OCI-M1 (cell line): ENCODE measurements around the gene HOXD13.

ENCODE experiments used
- DNase-seq: peaks from one replicate; lab custom pipeline; 2025; lab: John Stamatoyannopoulos, UW

Gene HOXD13

DNA sequence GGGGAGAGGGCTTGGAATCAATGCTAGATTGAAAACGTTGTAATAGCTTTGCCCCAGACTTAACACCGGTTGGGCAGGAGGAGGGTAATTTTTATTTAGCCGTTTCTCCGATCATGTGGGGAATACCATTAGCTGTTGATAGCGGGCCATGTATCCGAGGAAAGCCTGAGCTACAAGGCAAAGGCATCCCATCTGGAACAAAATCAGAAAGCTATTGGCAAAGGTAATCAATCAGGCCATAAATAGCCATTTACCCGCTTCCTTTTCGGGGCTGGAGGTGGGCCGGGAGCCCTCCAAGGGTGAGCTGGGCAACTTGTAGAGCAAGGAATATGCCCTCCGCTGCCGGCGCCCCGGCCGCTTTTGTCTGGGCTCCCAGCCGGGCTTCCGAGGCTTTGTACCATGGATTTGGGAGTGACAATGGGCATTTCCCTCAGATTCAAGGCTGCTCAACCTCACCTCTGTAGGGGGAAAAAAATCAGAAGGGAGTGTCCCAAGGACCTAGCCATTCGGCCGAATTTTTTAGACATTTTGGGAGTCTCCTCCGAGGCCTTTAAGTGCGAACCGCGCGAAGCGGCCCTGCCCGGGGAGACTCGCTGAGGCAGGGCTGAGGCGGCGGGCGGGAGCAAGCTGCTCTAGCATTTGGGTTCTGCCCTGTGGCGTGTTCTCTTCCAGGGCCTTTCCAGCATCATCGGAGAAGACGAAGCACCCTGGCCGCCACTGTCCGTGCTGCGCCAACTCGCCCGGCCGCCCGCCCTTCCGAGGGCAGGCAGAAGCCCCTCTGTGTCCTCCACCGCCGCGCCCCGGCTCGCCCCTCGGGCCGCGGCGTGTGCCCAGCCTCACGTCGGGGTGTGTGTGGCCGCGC, 28.9 kb downstream of the HOXD13 start:
- no peak for DNase-seq

DNA sequence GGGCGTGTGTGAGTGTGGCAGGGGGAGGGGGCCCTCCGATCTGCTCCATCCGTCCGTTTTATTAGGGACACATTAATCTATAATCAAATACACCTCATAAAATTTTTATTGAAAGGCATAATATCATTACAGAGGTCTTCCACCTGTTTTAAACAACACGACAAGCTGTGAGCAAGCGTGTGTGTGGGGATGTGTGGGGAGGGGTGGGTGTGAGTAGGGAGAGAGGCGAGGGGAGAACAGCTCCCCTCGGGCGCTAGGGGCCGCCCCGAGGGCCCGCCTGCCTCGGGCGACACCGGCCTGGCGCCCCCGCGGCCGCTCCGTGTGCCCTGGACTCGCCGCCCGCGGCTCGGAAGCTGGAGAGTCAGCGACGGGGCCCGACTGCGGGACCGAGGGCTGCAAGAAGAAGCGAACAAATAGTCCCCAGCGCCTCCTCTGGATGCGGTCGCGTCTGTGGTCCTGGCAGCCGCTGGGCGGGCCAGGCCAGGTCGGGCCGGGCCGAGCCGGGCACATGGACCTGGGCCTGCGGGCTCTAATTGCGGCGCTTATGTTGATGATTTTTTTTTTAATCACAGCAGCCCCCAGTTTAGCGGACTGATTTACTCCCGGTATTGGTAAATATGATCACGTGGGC, 29.6 kb downstream of the HOXD13 start:
- DNase-seq: no peak

DNA sequence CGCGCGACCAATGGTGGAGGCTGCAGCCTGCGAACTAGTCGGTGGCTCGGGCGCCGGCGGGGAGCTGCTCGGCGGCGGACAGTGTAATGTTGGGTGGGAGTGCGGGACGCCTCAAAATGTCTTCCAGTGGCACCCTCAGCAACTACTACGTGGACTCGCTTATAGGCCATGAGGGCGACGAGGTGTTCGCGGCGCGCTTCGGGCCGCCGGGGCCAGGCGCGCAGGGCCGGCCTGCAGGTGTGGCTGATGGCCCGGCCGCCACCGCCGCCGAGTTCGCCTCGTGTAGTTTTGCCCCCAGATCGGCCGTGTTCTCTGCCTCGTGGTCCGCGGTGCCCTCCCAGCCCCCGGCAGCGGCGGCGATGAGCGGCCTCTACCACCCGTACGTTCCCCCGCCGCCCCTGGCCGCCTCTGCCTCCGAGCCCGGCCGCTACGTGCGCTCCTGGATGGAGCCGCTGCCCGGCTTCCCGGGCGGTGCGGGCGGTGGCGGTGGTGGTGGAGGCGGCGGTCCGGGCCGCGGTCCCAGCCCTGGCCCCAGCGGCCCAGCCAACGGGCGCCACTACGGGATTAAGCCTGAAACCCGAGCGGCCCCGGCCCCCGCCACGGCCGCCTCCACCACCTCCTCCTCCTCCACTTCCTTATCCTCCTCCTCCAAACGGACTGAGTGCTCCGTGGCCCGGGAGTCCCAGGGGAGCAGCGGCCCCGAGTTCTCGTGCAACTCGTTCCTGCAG, 30.3 kb downstream of the HOXD13 start, which contains the start of gene HOXD9:
TSS of gene HOXD9 (plus strand) at position 37 of the 728 bp plus-strand sequence. CDS start at position 87, 50 bp downstream.
- no peak for DNase-seq

DNA sequence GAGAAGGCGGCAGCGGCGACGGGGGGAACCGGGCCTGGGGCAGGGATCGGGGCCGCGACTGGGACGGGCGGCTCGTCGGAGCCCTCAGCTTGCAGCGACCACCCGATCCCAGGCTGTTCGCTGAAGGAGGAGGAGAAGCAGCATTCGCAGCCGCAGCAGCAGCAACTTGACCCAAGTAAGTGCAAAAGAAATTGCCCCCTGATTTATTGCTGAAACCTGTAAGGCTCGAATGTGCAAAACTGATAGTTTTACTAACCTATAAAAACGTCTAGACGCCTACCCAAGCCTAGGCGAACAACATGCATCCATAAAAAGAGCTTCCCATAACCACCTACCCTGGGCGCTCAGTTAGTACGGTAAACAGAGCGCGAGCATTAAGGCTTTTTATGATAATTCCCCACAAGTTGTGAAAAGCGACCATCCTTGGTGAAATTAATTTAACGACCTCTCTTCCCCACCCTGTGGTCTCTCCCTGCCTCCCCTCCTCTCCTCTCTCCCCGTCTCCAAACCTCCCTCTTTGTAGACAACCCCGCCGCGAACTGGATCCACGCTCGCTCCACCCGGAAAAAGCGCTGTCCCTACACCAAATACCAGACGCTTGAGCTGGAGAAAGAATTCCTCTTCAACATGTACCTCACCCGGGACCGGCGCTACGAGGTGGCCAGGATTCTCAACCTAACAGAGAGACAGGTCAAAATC, 31.0 kb downstream of the HOXD13 start:
- DNase-seq: no peak

DNA sequence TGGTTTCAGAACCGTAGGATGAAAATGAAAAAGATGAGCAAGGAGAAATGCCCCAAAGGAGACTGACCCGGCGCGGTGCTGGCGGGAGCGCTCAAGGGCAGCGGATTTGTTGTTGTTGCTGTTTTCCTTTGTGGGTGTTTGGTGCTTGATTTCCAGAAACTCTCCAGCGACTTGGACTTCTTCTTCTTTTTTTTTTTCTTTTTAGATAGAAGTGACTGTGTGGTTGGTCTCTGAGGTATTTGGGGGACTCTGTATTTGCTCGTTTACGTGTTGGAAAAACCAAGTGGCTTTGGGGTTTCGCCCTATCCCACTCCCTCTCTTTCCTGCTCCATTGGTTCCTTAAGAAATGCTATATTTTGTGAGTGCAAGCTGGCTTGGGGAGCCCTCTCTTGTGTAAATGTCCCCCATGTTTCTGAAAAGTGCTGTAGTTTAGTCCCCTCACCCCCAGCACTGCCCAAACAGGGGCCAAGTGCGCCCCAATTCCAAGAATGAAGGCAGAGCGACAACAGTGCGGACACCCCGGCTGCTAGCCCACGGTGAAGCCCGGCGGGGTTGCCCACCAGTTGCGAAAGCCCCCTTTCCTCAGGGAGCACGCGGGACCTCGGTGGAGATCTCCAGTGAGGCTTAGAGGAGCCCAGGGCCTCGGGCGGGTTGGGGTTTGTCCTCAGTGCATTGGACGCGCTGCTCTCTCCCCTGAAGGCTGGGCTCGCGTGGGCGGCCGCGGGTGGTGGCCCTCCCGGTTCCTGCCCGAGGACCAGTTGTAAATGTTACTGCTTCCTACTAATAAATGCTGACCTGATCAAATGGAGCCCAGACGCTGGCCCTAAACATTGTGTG, 31.8 kb downstream of the HOXD13 start:
- no peak for DNase-seq

DNA sequence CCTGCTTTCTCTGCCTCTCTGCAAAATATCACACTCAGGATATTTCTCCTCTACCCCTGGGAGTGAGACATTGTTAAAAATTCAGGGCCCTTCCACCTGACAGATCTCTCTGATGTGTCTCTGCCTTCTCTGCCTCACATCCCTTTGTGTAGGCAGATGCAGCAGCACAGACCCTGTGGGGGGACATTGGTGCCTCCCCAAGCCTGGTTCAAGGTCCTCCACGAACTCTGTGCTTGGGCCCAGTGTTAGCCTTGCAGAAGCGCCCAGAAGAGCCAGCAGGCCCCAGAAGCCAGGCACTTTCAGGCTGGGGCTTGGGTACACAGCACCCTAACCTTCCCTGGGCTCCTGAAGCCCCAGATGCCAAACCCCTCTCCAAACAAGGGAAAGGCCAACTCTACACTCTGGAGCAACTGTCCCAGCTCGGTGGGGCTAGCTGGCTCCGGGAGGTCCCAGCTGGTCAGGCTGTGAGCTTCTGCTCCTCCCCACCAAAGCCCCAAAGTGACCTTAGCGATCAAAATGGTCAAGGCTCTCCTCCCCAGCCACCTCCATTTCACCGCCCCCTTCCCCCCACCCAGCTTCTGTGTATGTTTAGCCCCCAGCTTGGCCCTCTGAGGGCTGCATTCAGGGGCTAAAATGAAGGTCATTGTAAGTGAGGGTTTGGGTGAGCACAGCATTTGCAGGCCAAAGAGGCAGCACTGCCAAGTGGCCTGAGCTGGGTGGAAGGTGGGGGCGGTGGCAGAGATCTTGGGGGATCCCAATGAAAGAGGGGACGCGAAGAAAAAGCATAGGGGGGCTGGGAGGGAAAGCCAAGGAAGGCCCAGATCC, 32.6 kb downstream of the HOXD13 start:
- no peak for DNase-seq

DNA sequence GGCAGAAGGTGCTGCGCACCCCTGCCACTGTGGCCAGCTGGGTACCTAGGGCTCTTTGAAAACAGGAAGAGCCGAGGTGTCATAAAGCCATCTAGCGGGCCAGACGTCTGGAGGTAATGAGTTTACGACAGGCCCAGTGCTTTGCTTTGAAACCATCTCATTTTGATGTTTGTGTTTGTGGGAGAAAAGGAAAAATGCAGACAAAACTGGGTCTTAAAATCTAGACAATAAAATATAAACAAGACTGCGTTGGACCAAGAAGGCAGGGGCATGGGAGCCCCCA, 33.2 kb downstream of the HOXD13 start:
- no peak for DNase-seq

DNA sequence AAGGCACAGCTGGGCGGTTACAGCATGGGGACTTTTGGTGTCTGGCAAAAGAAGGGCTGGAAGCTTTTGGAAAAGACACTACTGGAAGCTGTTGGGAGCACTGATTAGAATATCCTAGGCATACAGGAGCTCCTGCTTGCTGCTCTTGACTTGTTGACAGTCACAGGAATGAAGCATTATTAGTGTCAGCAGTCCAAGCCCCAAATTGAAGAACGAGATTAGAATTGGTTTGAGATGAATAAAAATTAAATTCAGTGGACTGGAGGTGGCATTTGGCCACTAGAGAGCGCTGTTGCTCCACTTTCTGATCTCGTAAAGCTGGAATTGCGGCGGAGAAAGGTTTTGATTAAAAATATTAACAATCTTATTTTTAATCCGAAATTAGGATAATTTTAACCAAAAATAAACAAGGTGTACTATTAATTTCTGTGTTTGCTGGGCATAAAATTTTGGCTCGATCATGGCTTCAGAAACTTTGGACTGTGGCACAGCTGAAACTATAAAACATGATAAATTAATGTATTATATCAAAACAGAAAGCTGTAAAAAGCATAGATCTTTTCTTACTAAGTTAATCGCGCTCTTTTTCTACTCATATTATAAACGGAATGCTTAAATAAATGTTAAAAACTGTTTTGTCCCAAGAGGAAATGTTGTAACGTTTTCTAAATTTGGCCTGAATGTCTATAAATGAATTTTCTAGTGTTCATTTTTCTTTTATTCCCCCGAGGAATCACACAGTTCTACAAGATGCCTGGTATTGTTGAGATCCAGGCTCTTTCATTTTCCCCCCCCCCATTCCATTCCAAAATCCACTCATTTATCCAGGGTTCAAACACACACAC, 34.6 kb downstream of the HOXD13 start:
- DNase-seq: peak; percentile 79

DNA sequence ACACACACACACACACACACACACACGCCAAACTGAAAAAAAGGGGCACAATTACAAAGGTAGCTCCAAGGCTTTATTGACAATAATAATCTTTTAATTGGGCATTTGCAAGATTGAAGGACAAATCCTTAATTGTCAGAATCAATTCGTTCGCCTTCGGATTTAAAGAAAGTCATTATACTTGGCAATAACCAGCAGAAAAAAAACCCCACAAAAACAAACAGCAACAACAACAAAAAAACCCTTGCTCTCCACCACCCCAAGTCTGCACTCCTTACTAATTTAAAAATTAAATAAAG, 35.2 kb downstream of the HOXD13 start:
- DNase-seq: no peak

DNA sequence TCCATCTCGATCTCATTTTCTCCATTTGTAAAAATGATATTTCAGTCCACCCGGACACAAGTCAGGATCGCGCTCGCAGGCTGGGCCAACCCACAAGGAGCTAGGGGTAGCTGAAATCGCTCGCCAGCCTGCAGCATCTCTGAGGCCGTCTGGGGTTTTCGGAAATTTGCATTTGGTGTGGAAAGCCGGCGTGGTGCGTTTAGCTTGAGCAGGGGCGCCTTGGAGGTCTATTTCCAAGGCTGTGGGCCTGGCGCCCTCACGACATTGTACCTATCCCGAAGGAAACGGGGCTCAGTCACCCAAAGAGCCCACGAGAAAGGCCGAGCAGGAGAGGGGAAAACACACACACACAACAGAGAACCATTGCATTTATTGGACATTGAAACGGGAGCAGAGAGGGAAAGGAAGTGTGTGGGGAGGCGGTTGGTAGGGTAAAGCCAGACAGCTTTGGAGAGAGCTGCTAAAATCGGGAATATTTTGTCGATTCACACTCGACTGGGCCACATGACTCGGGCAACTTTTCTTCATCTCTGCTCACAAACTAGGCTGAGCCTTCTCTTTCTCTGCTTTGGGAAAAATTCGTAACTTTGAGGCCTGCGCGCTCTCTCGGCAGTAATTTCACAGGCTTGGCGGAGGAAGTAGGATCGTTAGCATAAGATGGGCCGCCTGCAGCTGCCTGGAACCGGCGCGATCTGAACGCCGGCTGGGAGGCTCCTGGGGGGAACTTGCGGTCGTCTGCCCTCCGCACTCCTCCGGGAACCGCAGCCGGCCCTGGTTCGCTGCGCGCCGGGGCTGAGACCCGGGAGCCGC, 35.9 kb downstream of the HOXD13 start:
- DNase-seq: no peak

DNA sequence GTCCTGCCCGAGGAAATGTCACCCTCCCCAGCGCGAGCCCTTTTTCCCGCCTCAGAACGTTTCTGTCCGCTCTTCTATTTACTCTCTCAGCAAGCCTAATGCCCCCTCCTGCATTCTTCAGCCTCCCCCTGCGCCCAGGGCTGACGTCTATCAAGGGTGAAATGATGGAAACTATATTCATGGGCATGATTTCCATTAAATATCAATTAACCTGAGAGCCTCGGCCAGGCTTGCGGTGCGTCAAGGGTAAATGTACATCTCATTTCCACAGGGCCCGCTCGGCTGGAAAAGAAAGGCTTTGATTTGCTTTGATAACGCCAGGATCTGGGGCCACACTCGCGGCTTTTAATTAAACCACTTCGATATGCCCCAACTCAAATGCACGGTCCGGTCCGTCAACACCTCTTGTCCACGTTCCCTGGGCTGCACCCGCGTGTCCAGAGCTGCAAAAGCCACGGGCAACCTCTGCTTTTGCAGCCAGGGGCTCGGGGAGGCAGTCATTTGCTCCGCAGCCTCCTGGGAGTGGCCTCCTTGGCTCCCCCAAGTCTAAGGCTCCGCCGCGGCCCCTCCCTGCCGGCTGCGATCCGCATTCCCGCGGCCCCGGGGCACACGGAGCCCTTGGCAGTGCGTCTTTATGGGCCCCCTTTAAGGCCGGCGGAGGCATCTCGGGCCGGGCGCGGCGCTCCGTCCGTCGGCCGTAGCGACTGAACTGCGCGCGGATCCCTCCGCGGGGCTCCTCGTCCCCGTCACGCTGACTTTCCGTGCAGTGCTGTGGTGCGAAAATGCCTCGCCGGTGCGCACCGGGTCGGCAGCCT, 36.7 kb downstream of the HOXD13 start, which contains the start of gene HOXD8:
TSS of gene HOXD8 (plus strand) at position 724 of the 815 bp plus-strand sequence. CDS start 662 bp downstream, outside the sequence.
- no peak for DNase-seq

DNA sequence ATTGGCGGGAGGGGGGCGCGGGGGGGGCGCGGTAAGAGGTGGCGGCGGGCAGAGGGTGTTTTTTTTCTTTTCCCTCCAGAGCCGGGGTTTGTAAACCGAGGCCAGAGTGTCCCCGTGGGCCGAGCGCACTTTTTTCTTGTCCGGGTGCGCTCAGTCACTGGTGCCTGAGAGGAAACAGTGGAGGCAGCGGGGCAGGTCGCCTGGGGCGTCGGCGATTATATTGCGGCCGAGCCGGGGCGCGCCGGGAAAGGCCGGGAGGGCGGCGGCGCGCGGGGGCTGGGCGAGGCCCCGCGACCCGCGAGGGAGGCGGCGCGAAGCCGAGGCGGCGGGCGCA, 37.3 kb downstream of the HOXD13 start:
- no peak for DNase-seq

DNA sequence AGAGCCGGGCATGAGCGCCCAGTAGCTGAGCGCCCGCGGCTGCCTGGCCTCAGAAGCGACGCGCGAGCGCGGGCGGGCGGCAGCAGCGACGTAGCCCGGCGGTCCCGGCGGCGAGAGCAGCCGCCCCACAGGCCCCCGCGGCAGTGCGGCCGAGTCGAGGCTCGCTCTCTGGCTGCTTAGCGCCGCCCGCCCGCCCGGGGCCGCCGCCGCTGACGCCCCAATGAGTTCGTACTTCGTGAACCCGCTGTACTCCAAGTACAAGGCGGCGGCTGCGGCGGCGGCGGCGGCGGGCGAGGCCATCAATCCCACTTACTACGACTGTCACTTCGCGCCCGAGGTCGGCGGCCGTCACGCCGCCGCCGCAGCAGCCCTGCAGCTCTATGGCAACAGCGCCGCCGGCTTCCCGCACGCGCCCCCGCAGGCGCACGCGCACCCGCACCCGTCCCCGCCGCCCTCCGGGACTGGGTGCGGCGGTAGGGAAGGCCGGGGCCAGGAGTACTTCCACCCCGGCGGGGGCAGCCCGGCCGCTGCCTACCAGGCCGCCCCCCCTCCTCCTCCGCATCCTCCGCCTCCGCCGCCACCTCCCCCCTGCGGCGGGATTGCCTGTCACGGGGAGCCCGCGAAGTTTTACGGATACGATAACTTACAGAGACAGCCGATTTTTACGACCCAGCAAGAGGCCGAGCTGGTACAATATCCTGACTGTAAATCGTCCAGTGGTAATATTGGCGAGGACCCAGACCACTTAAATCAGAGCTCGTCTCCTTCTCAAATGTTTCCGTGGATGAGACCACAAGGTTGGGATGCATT, 37.8 kb downstream of the HOXD13 start:
- DNase-seq: no peak

DNA sequence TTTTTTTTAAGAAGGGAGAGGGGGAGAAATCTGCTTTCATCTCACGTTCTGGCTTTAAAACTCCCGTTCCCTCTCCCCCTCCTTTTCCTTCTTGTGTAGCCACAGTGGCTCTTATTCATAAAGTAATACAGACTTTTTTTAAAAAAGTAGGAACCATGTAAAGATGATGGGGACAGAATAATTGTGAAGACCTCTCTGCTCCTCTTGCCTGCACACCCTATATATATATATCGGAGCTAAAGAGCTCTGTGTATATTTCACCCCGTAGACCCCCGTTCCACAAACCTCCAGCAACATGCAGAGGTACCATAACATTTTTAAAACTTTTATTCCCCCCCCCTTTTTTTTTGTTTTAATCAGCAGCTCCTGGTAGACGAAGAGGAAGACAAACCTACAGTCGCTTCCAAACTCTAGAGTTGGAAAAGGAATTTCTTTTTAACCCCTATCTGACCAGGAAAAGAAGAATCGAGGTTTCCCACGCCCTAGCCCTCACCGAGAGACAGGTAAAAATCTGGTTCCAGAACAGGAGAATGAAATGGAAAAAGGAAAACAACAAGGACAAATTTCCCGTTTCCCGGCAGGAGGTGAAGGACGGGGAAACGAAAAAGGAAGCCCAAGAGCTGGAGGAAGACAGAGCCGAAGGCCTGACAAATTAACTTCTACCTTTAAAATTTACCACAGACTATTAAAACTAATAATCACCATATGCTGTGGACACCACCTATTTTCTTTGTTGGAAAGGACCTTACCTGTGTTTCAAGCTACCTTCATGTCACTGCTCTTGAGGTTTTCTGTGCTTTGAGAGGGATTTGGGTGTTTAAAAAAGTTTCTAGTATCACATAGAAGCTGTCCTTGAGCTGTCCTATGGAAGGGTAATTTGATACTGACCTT, 38.7 kb downstream of the HOXD13 start:
- DNase-seq: no peak

DNA sequence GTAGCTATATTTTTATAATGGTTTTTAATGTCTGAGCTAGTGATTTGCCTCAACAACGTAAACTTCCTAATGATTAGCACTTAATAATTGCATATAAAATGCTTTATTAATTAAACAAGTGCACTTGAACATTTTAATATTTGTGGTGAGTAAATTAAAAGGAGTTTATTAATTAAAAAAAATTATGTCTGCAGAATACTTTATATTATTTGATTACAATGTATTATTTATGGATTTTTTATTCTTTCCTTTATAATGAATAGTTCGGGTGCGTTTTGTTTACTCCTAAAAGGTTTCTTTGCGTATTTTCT, 39.3 kb downstream of the HOXD13 start:
- no peak for DNase-seq
